Naive thymus-derived CD4-positive, alpha-beta T cell (primary cell): ENCODE results near the gene FST. TPM values are rescaled to one million over a fixed set of nuclear protein-coding genes. Genes with fewer than 3 reads are reported as not detected.

Source experiments
- ATAC-seq: fragments of 150-1000 bp; cut with Tn5 transposase; 2 replicates; pipeline ENCODE4 v1.10.0; 2021; ENCODE audit warnings: mild to moderate bottlenecking, moderate library complexity
- CTCF ChIA-PET: fragments of 350-600 bp; sonication (Branson Sonifier 250); formaldehyde crosslinking; loops from one replicate; lab custom pipeline; 2021; ENCODE audit warnings: antibody characterized with exemption; lab: Charles Lee
- POLR2A ChIA-PET: fragments of 350-600 bp; sonication (Branson Sonifier 250); formaldehyde crosslinking; loops from one replicate; lab custom pipeline; 2021; ENCODE audit warnings: antibody characterized with exemption, inconsistent platforms; lab: Charles Lee
- DNase-seq, 9 donors: peaks; one replicate each; pipeline versions ENCODE4 v3.0.0 to v3.0.0-alpha.2; 2020 to 2022; ENCODE audit warnings: mixed read lengths in 1 of 9
- H3K27ac ChIP-seq: one replicate; pipeline ENCODE4 v1.7.0; 2013; ENCODE audit warnings: mild to moderate bottlenecking, low read depth, low read length, moderate library complexity
- H3K27me3 ChIP-seq, 2 donors: one replicate each; pipeline ENCODE4 v1.7.0; 2013; ENCODE audit warnings: low read length in 2 of 2, mild to moderate bottlenecking in 2 of 2, moderate library complexity in 2 of 2; ENCODE audit not compliant: control insufficient read depth in 2 of 2, insufficient read depth in 2 of 2
- H3K36me3 ChIP-seq, 3 experiments: 1 replicate in 2 of 3; 2 replicates in 1 of 3; pipeline ENCODE4 v1.7.0; 2013; ENCODE audit warnings: low read length in 3 of 3, mild to moderate bottlenecking in 3 of 3, moderate library complexity in 1 of 3; ENCODE audit not compliant: insufficient read depth in 3 of 3, control insufficient read depth in 2 of 3
- H3K4me1 ChIP-seq, 2 donors: one replicate each; pipeline ENCODE4 v1.7.0; 2013; ENCODE audit warnings: low read length in 2 of 2, mild to moderate bottlenecking in 2 of 2, moderate library complexity in 1 of 2; ENCODE audit not compliant: control insufficient read depth in 2 of 2, insufficient read depth in 2 of 2
- H3K4me3 ChIP-seq: 2 replicates; pipeline ENCODE4 v1.7.0; 2013; ENCODE audit warnings: mild to moderate bottlenecking, low read length
- H3K9me3 ChIP-seq, 3 experiments: 1 replicate in 2 of 3; 2 replicates in 1 of 3; pipeline ENCODE4 v1.7.0; 2013; ENCODE audit warnings: low read length in 3 of 3; ENCODE audit not compliant: control insufficient read depth in 2 of 3
- H3K27ac Mint-ChIP-seq, 9 donors: one replicate each; pipeline ENCODE4 v1.8.0; 2020 to 2022; ENCODE audit warnings: mixed read lengths in 9 of 9, mild to moderate bottlenecking in 8 of 9, moderate library complexity in 5 of 9, inconsistent platforms in 2 of 9
- H3K27me3 Mint-ChIP-seq, 5 donors: one replicate each; pipeline ENCODE4 v1.8.0; 2021 to 2022; ENCODE audit warnings: mixed read lengths in 5 of 5, mild to moderate bottlenecking in 1 of 5
- H3K36me3 Mint-ChIP-seq, 5 donors: one replicate each; pipeline ENCODE4 v1.8.0; 2020 to 2022; ENCODE audit warnings: mixed read lengths in 5 of 5, mild to moderate bottlenecking in 3 of 5, inconsistent platforms in 1 of 5
- H3K4me1 Mint-ChIP-seq, 7 donors: one replicate each; pipeline ENCODE4 v1.8.0; 2020 to 2022; ENCODE audit warnings: mixed read lengths in 7 of 7, mild to moderate bottlenecking in 3 of 7, inconsistent platforms in 1 of 7
- H3K4me3 Mint-ChIP-seq, 10 donors: one replicate each; pipeline ENCODE4 v1.8.0; 2020 to 2022; ENCODE audit warnings: mild to moderate bottlenecking in 10 of 10, mixed read lengths in 10 of 10, moderate library complexity in 6 of 10, inconsistent platforms in 2 of 10
- H3K9me3 Mint-ChIP-seq, 11 donors: one replicate each; pipeline ENCODE4 v1.8.0; 2020 to 2022; ENCODE audit warnings: mixed read lengths in 11 of 11, mild to moderate bottlenecking in 4 of 11, inconsistent platforms in 1 of 11, moderate library complexity in 1 of 11
- intact Hi-C, 2 donors: fragments of 100-400 bp; cut with micrococcal nuclease; formaldehyde crosslinking; loops; one replicate each; pipeline ENCODE4 v1.15.1; 2023
- polyA plus RNA-seq, 2 donors: library from polyadenylated mRNA; unstranded; fragments of 300-500 nt; fragmentation: Illumina TruSeq; gene quantifications; one replicate each; pipeline ENCODE4 v1.2.3, GENCODE V29; 2021
- total RNA-seq, 6 experiments: library from RNA in 5 of 6; stranded (reverse) in 5 of 6; gene quantifications; 1 replicate in 5 of 6; 2 replicates in 1 of 6; pipeline ENCODE4 v1.2.3 and lab custom pipeline; 2021 to 2026

The FST gene
- total and polyA plus RNA-seq, 7 experiments from 2014 or later: 0.34 to 1.9 (median 1.0) TPM; not detected in 1

DNA sequence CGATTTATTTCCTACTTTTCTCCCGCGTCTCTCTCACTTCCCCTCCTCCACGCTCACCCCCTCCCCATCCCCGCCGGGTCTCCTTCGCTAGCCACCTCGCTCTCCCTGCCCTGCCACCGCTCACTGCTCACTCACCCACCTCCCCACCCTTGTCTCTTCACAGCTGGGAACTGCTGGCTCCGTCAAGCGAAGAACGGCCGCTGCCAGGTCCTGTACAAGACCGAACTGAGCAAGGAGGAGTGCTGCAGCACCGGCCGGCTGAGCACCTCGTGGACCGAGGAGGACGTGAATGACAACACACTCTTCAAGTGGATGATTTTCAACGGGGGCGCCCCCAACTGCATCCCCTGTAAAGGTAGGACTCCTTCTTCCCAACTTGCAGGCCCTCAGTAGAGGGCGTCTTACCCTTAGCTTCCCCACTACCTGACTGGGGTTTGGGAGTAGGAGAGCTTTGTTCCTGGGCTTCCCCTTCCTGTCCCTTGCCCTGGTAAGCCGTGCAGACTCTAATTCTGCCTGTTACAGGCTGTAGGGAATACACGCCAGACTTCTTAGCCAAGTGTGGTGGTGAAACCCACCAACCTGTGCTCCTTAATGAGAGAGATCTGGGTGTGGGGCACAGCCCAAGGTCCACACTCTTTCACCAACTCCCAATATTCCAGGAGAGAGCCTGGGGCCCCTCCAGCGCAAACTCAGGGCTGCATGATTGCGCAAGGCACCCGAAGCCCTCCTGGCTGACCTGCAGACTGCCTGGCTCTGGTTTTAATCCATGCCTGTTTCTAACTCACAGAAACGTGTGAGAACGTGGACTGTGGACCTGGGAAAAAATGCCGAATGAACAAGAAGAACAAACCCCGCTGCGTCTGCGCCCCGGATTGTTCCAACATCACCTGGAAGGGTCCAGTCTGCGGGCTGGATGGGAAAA lies 2.5 kb downstream of the FST start:
- peaks cover 40 to 79% (median 63%) of the 10 kb centered on the region in 5 donors for H3K27me3 Mint-ChIP-seq

DNA sequence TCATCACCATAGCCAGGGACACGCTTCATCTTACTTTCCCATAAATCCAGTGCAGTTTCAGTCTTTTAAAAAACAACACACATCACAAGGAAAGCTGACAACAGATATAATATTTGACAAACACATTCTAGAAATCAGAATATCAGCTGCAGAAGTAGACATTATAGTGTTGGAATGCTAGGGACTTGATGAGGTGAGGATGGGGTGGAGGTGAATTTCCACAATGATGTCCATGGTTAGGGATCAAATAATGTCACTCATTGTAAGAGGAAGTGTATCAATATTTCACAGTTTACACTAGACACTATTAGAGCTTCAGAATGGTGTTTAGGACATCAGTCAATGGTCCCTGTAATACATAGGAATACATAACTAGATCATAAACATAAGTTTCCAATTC lies 7.0 kb downstream of the FST start:
- POLR2A ChIA-PET: no interaction called here
- H3K27ac ChIP-seq: no peak overlapping the region
- no peaks in the 10 kb centered on the region for H3K36me3 Mint-ChIP-seq
- no peaks in the 10 kb centered on the region for H3K36me3 ChIP-seq
- intact Hi-C loops: no loop called here
- peaks cover 1 to 14% (median 11%) of the 10 kb centered on the region in 7 donors for H3K4me1 Mint-ChIP-seq
- H3K9me3 ChIP-seq: no peaks in the 10 kb centered on the region
- CTCF ChIA-PET: no interaction called here
- no peaks in the 10 kb centered on the region for H3K9me3 Mint-ChIP-seq
- no peak overlapping the region for H3K27ac Mint-ChIP-seq
- H3K4me1 ChIP-seq: peaks cover 0 to 6% of the 10 kb centered on the region in 2 donors
- H3K27me3 ChIP-seq: no peaks in the 10 kb centered on the region
- DNase-seq: no peak
- peaks cover 41 to 52% (median 50%) of the 10 kb centered on the region in 5 donors for H3K27me3 Mint-ChIP-seq
- no peak for ATAC-seq
- no peak overlapping the region for H3K4me3 ChIP-seq
- H3K4me3 Mint-ChIP-seq: no peak overlapping the region

More for the DNA sequence above, 2.5 kb downstream of the FST start:
- Mint-ChIP-seq H3K9me3 (peaks cover 0 to 5% (median 0%) of the 10 kb centered on the region in 11 donors), H3K27ac (peak overlapping the region in 8 of 9 donors; percentile 33 to 93 (median 68)), H3K4me1 (peaks cover 34 to 46% (median 42%) of the 10 kb centered on the region in 7 donors), H3K4me3 (peak overlapping the region; percentile 86 to 99 (median 90)), H3K36me3 (peaks cover 0 to 9% (median 4%) of the 10 kb centered on the region in 5 donors)
- Histone ChIP-seq H3K27ac (no peak overlapping the region), H3K9me3 (no peaks in the 10 kb centered on the region), H3K36me3 (no peaks in the 10 kb centered on the region), H3K27me3 (peaks cover 0 to 10% of the 10 kb centered on the region in 2 donors), H3K4me3 (peak overlapping the region; percentile 67), H3K4me1 (peaks cover 10 to 11% of the 10 kb centered on the region in 2 donors)
- DNase-seq (peak in 5 of 9 donors; percentile 12 to 30 (median 21)), ATAC-seq (peak; percentile 22)
- intact Hi-C loops: loop anchor here (1.0 to 5.0 kb wide), 3 partner anchors 77 to 829 kb away; partner anchors contain the start of genes MOCS2 (in 2 of the 2), NDUFS4 (in 2 of the 2) and ARL15 (in 1 of the 2)
- ChIA-PET POLR2A (no interaction called here), CTCF (no interaction called here)

DNA sequence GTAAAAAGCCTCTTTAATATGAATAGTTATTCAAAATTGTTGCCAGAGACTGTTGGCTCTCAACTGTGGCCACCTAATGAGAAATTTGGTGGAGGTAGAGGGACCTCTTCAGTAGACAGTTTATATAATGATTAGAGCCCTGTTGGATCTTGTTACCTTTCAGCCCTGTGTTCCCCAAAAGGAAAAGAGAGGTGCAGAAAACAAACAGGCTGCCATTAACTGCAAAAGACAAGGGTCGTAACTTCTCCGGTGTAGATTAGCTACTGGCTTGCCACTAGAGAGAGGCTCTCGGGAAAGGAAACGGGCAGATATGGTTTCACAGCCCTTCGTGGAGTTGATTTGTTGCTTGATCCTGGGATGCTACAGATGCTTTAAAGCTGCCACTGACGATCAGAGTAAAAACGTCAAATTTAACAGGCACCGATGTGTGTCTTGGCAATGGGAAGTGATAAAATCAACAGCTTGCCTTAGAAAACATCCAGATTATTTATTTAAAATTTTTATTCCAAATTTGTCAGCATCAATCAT lies 7.8 kb downstream of the FST start:
- intact Hi-C loops: no loop called here

DNA sequence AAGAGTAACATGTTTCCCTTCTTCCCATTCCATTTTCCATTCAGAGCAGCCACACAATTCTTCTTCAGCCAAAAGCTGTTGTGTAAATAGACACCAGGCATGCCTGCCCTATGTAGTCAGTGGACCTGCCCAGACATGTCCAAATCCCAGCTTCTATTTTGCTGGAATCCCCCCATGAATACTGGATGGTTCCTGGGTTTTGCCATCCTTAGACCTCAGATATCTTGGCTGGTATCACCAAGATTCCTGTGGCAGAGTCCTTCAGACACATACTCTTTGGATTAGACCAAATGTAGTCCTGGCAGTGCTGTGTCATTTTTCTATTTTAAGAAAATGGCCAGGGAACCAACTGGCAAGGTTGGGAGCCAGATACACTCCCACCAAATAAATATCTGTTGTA lies 10.3 kb downstream of the FST start:
- Mint-ChIP-seq H3K4me1 (peaks cover 0 to 1% (median 0%) of the 10 kb centered on the region in 7 donors), H3K36me3 (peaks cover 0 to 4% (median 0%) of the 10 kb centered on the region in 5 donors), H3K9me3 (peaks cover 0 to 11% (median 4%) of the 10 kb centered on the region in 11 donors), H3K4me3 (no peak overlapping the region), H3K27me3 (peaks cover 20 to 58% (median 45%) of the 10 kb centered on the region in 5 donors), H3K27ac (no peak overlapping the region)
- Histone ChIP-seq H3K9me3 (no peaks in the 10 kb centered on the region), H3K4me3 (no peak overlapping the region), H3K27me3 (no peaks in the 10 kb centered on the region), H3K27ac (no peak overlapping the region), H3K36me3 (no peaks in the 10 kb centered on the region), H3K4me1 (no peaks in the 10 kb centered on the region)
- no peak for DNase-seq
- ATAC-seq: no peak
- ChIA-PET POLR2A (no interaction called here), CTCF (no interaction called here)
- intact Hi-C loops: no loop called here

More for the DNA sequence above, 7.8 kb downstream of the FST start:
- Mint-ChIP-seq H3K9me3 (no peaks in the 10 kb centered on the region), H3K4me1 (peaks cover 0 to 6% (median 4%) of the 10 kb centered on the region in 7 donors), H3K4me3 (no peak overlapping the region), H3K27me3 (peaks cover 42 to 54% (median 45%) of the 10 kb centered on the region in 5 donors), H3K36me3 (no peaks in the 10 kb centered on the region), H3K27ac (no peak overlapping the region)
- Histone ChIP-seq H3K4me1 (no peaks in the 10 kb centered on the region), H3K36me3 (no peaks in the 10 kb centered on the region), H3K9me3 (no peaks in the 10 kb centered on the region), H3K27me3 (no peaks in the 10 kb centered on the region), H3K27ac (no peak overlapping the region), H3K4me3 (no peak overlapping the region)
- ChIA-PET POLR2A (no interaction called here), CTCF (no interaction called here)
- DNase-seq: no peak
- no peak for ATAC-seq

DNA sequence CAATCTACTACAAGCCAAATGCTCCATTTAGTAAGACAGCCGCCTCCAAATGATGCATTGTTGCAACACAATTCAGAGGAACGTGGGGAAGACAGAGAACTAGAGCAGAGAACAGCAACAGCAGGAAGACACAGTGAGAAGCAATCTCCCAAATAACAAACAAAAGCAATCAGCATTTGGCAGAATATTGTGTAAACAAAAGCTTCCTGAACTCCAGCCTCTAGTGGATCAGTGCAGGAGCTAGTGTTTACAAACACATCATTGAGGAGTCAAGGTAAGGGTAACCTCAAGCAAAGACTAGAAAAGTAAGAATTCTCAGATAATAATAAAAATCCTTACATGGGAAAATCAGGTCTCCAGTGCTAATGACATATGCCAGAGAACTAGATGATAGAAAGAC lies 20.6 kb downstream of the FST start:
- H3K4me3 ChIP-seq: no peak overlapping the region
- intact Hi-C loops: no loop called here
- peaks cover 0 to 18% (median 1%) of the 10 kb centered on the region in 11 donors for H3K9me3 Mint-ChIP-seq
- H3K9me3 ChIP-seq: no peaks in the 10 kb centered on the region
- no peaks in the 10 kb centered on the region for H3K36me3 Mint-ChIP-seq
- CTCF ChIA-PET: no interaction called here
- DNase-seq (no peak), ATAC-seq (no peak)
- POLR2A ChIA-PET: no interaction called here
- H3K4me1 Mint-ChIP-seq: no peaks in the 10 kb centered on the region
- no peak overlapping the region for H3K27ac Mint-ChIP-seq
- peaks cover 8 to 47% (median 39%) of the 10 kb centered on the region in 5 donors for H3K27me3 Mint-ChIP-seq
- no peaks in the 10 kb centered on the region for H3K27me3 ChIP-seq
- H3K27ac ChIP-seq: no peak overlapping the region
- no peaks in the 10 kb centered on the region for H3K4me1 ChIP-seq
- H3K36me3 ChIP-seq: no peaks in the 10 kb centered on the region
- no peak overlapping the region for H3K4me3 Mint-ChIP-seq

DNA sequence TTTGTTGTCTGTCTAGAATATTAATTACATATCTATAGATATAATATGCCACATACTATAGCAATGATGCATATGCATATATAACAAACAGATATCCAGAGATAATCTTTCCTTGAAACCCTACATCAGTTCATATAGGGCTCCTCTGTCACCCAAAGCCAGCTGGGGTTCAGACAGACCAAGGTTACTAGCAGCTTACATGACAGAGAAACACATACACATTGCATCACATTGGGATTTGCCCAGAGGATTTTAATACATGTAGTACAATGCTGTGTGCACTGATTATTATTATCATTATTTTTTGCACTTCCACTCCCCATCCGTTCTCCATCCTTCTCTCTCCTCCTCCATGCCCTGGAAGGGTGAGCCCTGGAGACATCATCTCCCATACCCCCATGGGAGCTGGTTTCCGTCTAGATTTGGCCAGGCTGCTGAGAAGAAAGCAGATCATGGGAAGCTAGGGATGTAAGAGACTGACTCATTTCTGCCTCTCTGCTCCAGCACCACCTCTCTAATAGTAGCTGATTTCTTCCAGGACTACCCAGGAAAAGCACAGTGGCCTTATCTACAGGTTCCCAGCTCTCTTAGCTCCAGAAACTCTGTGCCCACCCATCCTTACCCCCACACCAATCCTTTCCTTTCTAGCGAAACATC lies 23.3 kb downstream of the FST start:
- peaks cover 0 to under 1% (median 0%) of the 10 kb centered on the region in 5 donors for H3K36me3 Mint-ChIP-seq
- CTCF ChIA-PET: no interaction called here
- POLR2A ChIA-PET: no interaction called here
- H3K4me1 ChIP-seq: no peaks in the 10 kb centered on the region
- H3K9me3 ChIP-seq: peaks cover 0 to 4% (median 0%) of the 10 kb centered on the region in 3 experiments
- no peak overlapping the region for H3K4me3 Mint-ChIP-seq
- H3K9me3 Mint-ChIP-seq: peaks cover 0 to 26% (median 2%) of the 10 kb centered on the region in 11 donors
- intact Hi-C loops: no loop called here
- DNase-seq (no peak), ATAC-seq (no peak)
- H3K27me3 ChIP-seq: no peaks in the 10 kb centered on the region
- no peak overlapping the region for H3K4me3 ChIP-seq
- no peaks in the 10 kb centered on the region for H3K36me3 ChIP-seq
- H3K4me1 Mint-ChIP-seq: no peaks in the 10 kb centered on the region
- H3K27ac Mint-ChIP-seq: no peak overlapping the region
- H3K27me3 Mint-ChIP-seq: peaks cover 8 to 38% (median 29%) of the 10 kb centered on the region in 5 donors
- H3K27ac ChIP-seq: no peak overlapping the region
